Fibroblast of lung (primary cell): ENCODE measurements around the gene ZC3H10.

Experiments
- EZH2 ChIP-seq: IDR thresholded peaks from 2 replicates; pipeline ENCODE4 v1.5.1; 2012; ENCODE audit warnings: low read length, control low read depth, mild to moderate bottlenecking; ENCODE audit errors: missing control alignments
- TF ChIP-seq, protein P1 (sequence below), 2 donors: IDR thresholded peaks in 1 of 2; conservative IDR thresholded peaks in 1 of 2; 1 replicate in 1 of 2; 2 replicates in 1 of 2; pipeline ENCODE4 v1.5.1; 2011 to 2012; ENCODE audit warnings: low read length in 2 of 2, control low read depth in 1 of 2, inconsistent platforms in 1 of 2, low read depth in 1 of 2, mild to moderate bottlenecking in 1 of 2

- TF ChIP-seq, protein P1, sequence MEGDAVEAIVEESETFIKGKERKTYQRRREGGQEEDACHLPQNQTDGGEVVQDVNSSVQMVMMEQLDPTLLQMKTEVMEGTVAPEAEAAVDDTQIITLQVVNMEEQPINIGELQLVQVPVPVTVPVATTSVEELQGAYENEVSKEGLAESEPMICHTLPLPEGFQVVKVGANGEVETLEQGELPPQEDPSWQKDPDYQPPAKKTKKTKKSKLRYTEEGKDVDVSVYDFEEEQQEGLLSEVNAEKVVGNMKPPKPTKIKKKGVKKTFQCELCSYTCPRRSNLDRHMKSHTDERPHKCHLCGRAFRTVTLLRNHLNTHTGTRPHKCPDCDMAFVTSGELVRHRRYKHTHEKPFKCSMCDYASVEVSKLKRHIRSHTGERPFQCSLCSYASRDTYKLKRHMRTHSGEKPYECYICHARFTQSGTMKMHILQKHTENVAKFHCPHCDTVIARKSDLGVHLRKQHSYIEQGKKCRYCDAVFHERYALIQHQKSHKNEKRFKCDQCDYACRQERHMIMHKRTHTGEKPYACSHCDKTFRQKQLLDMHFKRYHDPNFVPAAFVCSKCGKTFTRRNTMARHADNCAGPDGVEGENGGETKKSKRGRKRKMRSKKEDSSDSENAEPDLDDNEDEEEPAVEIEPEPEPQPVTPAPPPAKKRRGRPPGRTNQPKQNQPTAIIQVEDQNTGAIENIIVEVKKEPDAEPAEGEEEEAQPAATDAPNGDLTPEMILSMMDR (conservative IDR thresholded peaks at IDR 0.05 in 1 of 2, IDR thresholded peaks at IDR 0.05 in 1 of 2; ENCODE audit: low read depth in 1 of 2, low read length in 2 of 2): no peak
- TF ChIP-seq EZH2: no peak
Measured at GRCh38 chr12:56082382-56082781, 35.7 kb upstream of the ZC3H10 start.
